Measurements from ENCODE around the gene COX17.

- TF ChIP-seq POLR2A (IDR thresholded peaks at IDR 0.05), result no peak
- no peak for TF ChIP-seq CTCF (IDR thresholded peaks at IDR 0.05)
Measured at GRCh38 chr3:119673875-119674274, 3.3 kb downstream of the COX17 start.

Measured in lower leg skin (tissue), 3 donors.